ENCODE data around the gene CROCC.
A peak's percentile ranks its signal among the peaks of the same experiment; 100 is the strongest.

- TF ChIP-seq CTCF (conservative IDR thresholded peaks at IDR 0.05; ENCODE audit: low read depth in 2 of 2) (peak in 1 of 2 experiments; percentile 21; a peak in 1 of 4 replicates), POLR2AphosphoS5 (IDR thresholded peaks at IDR 0.05; ENCODE audit: low read depth) (0 out of 2 replicates have a peak, but pooled peaks have one; percentile 30), EZH2 (IDR thresholded peaks at IDR 0.05; ENCODE audit: low read depth, unreplicated experiment) (no peak), STAT1 (IDR thresholded peaks at IDR 0.05; ENCODE audit: unreplicated experiment) (no peak), JUNB (IDR thresholded peaks at IDR 0.05; ENCODE audit: unreplicated experiment) (no peak), CREB1 (CRISPR knock-in tag; IDR thresholded peaks at IDR 0.05; ENCODE audit: low read depth) (no peak), ZNF331 (CRISPR knock-in tag; IDR thresholded peaks at IDR 0.05; ENCODE audit: low read depth) (no peak)
- TF ChIP-seq, protein P1, sequence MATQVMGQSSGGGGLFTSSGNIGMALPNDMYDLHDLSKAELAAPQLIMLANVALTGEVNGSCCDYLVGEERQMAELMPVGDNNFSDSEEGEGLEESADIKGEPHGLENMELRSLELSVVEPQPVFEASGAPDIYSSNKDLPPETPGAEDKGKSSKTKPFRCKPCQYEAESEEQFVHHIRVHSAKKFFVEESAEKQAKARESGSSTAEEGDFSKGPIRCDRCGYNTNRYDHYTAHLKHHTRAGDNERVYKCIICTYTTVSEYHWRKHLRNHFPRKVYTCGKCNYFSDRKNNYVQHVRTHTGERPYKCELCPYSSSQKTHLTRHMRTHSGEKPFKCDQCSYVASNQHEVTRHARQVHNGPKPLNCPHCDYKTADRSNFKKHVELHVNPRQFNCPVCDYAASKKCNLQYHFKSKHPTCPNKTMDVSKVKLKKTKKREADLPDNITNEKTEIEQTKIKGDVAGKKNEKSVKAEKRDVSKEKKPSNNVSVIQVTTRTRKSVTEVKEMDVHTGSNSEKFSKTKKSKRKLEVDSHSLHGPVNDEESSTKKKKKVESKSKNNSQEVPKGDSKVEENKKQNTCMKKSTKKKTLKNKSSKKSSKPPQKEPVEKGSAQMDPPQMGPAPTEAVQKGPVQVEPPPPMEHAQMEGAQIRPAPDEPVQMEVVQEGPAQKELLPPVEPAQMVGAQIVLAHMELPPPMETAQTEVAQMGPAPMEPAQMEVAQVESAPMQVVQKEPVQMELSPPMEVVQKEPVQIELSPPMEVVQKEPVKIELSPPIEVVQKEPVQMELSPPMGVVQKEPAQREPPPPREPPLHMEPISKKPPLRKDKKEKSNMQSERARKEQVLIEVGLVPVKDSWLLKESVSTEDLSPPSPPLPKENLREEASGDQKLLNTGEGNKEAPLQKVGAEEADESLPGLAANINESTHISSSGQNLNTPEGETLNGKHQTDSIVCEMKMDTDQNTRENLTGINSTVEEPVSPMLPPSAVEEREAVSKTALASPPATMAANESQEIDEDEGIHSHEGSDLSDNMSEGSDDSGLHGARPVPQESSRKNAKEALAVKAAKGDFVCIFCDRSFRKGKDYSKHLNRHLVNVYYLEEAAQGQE (IDR thresholded peaks at IDR 0.05; ENCODE audit: unreplicated experiment) = no peak
These were observed 49.8 kb downstream of the CROCC start for GRCh38 chr1:16971341-16972188.
